ENCODE data around the gene TNNT1.
"Not testable (repeated sequence)": the region's sequence is repeated elsewhere in the genome, so short reads cannot be mapped to it uniquely, and the experiment has no call there.

Gene TNNT1

DNA sequence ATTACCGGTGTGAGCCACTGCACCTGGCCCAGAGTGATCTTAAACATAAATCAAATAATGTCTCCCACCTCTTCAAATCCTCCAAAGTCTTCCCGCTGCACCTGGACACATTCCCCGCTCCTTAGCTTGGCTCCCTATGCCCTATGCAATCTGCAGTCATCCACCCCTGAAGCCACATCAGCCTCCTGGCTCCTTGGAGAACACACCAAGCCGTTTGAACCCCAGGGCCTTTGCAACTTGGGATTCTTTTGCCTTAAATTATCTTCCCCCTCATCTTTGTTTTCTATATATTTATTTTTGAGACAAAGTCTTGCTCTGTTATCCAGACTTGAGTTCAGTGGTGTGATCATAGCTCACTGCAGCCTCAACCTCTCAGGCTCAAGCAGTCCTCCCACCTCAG, 20.1 kb upstream of the TNNT1 start:
- no peak for DNase-seq (ENCODE audit: low spot score)

DNA sequence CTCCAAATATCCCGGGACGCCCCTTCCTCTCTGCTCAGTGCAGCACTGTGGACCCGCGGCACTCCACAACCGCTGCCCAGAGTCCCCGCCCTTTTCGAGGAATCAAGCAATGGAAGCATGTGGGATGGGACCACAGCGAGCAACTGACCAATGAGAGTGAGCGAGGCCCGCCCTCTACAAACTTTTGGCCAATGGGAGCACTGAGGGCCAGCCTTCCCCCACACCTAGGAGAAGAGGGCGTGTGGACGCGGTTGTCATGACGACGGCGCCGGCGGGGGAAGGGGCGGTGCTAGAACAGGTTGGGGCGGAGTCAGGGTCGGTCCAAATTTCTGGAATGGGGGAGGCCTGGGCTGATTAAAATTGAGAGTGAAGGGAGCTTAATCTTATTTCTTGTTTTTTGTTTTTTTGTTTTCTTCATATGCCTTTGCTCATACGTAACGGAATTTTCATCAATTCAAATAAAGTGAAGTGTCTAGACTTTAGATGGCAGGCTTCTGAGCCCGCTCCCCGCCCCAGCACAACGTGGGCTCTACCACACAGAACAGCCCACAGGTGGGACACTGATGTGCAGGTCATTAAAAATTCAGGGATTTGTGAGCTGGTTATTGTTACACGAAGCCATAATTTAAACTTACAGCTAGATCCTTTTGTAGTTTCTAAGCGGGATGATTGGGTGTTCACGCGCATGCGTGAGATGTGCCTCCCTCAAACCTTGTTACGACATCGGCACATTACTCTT, 17.7 kb upstream of the TNNT1 start, which contains the start of gene DNAAF3:
TSS of gene DNAAF3 (minus strand) at position 84 of the 739 bp plus-strand sequence. CDS start 200 bp downstream, outside the sequence.
- DNase-seq (ENCODE audit: low spot score), result peak; percentile 16

DNA sequence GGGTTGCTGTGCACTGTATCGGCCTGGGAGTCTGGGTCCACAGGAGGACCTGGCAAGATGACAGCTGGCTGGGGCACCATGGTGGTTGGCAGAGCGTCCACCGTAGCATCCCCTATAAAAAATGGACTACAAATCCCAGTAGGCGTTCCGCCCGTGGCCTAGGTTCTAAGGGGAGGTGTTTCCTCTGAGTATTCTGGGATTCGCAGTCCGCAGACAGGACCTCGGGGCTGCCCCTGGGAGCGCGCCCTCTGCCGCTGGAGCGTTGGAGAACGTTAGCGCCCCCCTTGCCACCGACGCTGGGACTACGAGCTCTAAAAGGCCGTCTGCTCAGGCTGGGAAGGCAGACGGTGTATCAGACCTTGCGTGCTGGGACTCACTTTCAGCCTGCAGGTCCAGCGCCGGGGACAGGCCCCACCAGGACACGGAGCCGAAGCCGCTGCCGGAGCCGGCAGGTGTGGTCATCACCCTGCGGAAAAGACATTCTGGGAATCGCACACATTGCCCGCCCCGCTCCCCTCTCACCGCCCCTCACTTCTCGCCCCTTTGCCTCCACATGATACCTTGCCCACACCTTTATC, 17.0 kb upstream of the TNNT1 start:
- DNase-seq (ENCODE audit: low spot score), result no peak

DNA sequence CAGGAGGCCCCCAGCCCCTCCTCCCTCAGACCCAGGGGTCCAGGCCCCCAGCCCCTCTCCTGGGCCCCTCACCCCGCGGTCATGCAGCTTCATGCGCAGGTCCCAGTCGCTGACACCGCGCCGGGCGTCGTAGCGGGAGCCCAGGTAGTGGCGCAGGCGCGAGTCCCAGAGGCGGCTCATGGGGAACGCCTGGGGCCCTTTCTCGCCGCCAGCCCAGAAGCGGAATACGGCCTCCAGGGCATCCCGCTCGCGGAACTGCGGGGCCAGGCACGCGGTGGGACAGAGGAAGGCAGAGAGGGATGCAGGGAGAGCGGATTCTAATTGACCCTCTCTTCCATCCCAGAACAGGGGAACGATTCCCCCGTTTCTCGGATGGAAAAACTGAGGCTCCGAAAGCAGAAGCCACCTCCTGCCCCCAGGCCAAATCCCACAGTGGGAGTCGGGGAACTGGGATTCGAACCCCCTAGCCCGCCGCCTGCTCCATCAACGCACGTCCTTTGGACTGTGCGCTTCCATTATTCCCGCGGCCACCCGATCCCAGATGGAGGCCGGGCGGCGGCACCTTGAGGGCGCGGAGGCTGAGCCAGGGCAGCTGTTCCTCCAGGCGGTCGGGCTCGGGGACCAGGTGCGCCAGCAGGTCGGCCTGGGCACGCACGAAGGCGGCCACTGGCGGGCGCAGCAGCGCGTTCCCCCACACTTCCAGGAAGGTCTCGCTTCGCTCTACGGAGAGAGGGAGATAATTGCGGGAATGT, 12.7 kb upstream of the TNNT1 start:
- no peak for DNase-seq (ENCODE audit: low spot score)

DNA sequence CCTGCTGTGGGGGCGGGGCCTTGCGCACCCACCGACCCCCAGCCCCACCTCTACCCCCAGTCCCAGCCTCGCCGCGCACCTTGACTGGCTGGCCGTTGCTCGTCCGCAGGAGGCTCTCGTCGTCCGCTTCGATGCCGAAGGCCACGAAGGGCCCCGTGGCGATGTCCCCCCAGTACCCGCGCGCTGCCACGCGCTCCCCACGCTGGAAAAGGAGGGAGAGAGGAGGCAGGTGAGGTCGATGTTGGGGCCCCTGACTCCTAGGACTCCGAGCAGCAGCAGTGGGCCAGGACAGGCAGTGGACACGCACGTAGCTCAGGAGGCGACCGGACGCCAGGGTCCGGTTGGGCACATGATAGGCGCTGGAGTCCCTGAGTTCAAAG, 12.0 kb upstream of the TNNT1 start:
- no peak for DNase-seq (ENCODE audit: low spot score)

DNA sequence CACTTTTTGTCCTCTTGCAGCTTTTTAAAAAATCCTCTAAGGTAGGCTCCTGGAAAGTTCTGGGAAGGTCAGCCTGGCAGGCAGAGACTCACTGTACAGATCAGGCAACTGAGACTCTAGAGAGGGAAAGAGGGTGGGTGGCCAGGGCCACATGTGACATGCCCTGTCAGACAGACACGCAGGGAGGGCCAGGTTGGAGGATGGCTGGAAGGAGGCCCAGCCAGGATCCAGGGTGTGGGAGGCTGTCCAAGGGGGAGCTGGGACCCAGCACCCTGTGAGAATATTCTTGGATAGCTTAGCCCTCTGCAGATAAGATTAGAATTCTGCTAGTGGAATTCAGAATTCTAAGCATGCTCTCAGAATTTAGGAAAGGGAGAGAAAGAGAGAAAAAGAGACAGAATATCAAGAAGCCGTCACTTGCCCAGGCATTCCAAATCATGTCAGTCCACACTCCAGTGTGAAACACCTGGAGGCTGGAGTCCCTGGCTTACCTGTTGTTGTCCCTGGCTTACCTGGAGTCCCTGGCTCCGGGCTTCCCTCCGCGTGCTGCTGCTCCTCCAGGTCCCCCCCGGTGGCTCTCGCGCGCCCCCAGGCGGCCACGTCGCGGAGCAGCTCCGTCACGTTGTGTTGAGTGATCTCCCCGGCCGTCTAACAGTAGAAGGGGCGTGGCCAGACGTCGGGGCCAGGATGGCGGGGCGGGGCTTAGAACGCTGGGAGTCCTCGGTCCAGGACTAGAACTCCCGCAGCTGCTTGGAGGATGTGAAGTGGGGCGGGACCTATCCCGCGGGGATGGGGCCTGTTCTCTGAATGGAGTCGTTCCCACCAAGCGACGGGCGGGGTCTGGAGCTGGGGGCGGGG, 11.4 kb upstream of the TNNT1 start:
- DNase-seq (ENCODE audit: low spot score), result peak; percentile 76

DNA sequence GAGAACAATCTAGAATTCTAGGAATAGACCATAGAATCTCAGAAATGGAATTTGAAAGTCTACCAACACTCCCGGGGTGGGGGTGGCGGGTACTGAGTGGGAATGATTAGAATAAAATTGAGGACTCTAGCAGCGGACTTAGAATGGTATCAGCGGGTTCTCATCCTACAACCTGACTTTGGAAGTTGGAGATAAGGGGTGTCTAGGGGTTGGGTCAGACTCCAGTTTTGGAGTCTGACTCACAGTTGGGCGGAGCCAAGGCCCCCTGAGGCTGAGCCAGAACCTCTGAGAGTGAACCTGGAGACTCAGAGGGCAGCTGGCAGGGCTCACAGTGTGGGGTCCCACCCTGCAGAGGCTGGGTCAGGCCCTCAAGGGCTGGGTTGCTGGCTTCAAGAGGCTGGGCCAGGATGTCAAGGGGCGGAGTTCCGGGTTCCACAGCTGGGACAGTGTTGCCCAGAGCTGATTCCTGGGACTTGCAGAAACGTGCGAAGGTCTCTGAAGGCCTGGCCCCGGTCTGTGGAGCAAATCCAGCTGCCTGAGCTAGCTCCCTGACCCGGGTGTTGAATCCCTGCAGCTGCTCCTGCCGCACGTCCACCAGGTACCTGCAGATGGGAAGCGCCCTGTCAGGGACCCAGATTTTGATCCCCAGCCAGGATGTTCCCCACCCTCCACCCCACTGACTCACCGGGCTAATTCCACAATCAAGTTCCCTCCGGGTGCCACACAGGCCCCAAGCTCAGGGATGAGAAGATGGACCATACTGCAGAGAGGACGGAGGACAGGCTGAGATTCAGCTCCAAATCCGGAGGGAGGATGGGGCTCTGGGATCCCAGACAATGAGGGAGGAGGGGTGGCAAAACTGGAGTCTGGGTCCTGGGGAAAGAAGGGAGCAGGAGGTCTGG, 10.1 kb upstream of the TNNT1 start:
- DNase-seq (ENCODE audit: low spot score), result no peak

DNA sequence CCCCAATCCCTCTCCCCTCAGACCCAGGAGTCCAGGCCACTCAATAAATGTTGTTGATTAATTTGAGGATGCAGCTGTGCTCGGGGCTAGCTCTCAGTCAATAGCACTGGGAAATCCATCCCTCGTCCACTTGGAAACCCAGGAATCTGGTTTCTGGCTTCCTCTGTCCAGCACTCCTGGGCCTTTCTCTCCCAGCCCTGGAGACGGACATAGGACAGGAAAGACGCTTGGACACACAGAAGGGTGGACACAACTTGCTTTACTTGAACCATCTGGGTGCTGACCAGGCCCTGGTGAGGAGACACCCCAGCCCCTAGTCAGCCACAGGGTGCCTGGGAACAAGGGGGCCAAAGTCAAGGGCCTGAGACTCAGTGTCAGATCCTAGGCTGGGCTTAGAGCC, 9.4 kb upstream of the TNNT1 start:
- no peak for DNase-seq (ENCODE audit: low spot score)

DNA sequence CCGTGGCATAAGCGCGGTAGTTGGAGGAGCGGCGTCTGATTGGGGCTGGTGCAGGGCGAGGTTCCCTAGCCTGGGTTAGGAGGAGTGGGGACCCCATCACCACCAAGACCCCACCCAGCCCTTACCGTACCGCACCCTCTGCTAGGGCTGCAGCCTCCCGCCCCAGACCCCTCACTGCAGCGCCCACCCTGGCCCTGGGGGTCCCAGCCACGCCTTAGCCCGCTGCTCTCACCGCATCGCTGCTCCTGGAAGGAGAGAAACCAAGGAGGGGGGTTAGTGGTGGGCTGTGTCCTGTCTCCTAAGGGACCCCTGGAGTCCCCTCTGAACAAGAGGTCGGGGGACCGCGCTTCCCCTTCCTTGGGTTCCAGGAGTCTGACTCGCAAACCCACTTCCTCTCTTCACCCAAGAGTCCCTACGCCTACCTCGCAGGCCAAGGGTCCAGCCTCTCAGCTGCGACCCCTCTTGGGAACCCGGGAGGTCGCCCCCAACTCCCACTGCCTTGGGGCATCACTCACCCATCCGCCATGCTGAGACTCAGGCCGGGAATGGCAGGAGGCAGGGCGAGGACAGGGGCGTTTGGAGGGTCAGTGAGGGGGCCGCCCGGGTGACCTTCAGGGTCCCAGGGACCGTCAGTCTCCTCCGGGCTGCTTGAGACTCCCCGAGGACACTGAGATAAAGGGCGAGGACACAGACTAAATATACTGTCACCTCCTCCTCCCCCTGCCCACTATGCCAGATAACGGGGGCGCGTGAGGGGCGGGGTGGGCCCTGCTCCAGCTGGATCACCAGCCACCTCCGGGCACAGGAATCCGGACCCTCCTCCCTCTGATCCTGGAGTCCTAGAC, 8.3 kb upstream of the TNNT1 start, which contains the start of gene TNNI3:
TSS of gene TNNI3 (minus strand) at position 669 of the 845 bp plus-strand sequence. CDS start at position 526, 143 bp downstream.
- no peak for DNase-seq (ENCODE audit: low spot score)

DNA sequence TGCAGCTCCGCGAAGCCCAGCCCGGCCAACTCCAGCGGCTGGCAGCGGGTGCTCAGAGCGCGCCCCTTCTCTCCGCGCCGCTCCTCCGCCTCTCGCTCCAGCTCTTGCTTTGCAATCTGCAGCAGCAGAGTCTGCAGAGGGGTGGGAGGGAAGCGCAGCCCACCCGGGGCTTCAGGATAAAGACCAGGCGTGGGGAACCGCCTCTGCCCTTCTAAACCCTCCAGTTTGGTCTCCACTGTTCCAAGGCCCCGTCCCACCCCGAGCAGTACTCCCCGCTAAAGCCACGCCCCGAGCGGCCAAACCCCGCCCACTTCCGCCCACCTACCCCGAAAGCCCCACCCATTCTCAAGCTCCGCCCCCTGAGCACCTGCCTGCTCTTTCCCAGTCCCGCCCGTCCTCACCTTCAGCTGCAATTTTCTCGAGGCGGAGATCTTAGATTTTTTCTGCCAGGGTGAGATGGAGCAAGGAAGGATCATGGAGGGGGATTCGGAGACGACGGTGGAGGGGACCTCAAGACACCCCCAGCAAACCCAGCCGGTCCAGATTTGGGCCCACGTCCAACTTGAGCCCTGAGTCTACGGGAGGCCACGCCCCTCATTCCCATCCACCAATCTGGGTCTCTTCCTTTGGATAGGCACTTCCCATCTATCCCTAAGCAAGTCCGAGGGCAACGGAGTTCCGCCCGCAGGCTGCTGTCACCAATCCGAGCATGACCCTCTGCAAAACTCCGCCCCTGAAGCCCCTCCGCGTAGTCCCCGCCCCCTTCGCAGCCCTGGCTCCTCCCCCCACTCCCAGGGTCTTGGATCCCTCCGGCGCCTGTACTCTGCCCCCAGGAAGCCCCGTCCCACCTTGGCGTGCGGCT, 7.4 kb upstream of the TNNT1 start:
- DNase-seq (ENCODE audit: low spot score), result no peak

DNA sequence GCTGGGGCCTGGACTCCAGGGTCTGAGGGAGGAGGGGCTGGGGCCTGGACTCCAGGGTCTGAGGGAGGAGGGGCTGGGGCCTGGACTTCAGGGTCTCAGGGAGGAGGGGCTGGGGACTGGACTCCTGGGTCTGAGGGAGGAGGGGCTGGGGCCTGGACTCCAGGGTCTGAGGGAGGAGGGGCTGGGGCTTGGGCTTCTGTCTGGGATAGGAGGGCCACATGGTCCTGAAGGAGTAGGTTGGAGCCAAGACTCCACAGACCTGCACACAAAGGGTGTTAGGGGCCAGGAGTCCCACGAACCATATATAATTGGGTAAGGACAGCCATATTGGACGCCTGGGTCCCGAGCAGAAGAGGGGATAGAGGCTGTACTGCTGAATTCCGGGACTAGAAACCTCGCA, 6.8 kb upstream of the TNNT1 start:
- not testable (repeated sequence) for DNase-seq (ENCODE audit: low spot score)

DNA sequence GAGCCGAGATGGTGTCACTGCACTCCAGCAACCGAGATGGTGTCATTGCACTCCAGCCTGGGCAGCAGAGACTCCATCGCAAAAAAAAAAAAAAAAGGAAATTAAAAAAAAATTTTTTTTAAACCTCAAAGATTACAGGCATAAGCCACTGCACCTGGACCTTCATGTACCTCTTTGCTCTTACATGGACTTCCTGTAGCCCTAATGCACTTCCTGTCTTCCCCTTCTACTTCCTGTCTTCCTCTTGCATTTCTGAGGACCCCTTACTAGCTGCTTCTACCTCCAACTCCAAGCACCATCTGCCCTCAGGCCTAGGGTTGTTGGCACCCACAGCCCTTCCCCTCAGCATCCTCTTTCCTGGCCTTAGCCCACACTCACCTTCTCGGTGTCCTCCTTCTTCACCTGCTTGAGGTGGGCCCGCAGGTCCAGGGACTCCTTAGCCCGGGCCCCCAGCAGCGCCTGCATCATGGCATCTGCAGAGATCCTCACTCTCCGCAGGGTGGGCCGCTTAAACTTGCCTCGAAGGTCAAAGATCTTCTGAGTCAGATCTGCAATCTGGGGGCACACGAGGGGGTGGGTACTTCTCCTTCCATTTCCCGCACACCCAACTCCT, 4.8 kb upstream of the TNNT1 start:
- no peak for DNase-seq (ENCODE audit: low spot score)

DNA sequence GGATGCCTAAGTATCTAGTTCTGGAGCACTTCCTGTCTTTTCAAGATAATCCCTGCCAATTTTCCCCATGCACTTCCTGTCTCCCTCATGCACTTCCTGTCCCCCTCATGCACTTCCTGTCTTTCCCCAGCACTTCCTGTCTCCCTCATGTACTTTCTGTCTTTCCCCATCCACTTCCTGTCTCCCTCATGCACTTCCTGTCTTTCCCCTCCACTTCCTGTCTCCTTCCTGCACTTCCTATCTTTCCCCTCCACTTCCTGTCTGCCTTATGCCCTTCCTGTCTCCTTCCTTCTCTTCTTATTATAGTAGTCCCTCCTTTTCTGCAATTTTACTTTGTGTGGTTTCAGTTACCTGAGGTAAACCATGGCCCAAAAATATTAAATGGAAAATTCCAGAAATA, 3.0 kb upstream of the TNNT1 start:
- no peak for DNase-seq (ENCODE audit: low spot score)

DNA sequence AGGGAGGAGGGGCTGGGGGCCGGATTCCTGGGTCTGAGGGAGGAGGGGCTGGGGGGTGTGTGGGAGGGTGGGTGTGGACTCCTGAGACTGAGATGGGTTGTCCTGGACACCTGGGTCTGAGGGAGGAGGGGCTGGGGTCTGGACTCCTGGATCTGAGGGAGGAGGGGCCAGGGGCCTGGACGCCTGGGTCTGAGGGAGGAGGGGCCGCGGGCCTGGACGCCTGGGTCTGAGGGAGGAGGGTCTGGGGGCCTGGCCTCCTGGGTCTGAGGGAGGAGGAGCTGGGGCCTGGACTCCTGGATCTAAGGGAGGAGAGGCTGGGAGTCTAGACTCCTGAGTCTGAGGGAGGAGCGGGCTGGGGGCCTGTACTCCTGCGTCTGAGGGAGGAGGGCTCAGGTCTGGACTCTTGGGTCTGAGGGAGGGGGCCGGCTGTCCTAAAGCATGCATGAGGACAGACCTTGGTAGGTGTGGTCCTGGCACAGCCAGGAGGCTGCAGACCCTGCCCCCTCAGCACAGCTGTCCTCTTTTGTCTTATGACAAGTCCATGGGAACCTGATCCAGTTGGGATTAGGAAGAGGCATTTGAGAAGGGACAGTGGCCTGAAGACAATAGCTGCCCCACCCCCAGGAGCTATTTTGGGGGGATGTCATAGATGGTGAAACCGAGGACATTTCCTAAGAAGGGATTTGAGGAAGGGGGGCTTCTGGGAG, 1.3 kb downstream of the TNNT1 start:
- DNase-seq (ENCODE audit: low spot score), result no peak

DNA sequence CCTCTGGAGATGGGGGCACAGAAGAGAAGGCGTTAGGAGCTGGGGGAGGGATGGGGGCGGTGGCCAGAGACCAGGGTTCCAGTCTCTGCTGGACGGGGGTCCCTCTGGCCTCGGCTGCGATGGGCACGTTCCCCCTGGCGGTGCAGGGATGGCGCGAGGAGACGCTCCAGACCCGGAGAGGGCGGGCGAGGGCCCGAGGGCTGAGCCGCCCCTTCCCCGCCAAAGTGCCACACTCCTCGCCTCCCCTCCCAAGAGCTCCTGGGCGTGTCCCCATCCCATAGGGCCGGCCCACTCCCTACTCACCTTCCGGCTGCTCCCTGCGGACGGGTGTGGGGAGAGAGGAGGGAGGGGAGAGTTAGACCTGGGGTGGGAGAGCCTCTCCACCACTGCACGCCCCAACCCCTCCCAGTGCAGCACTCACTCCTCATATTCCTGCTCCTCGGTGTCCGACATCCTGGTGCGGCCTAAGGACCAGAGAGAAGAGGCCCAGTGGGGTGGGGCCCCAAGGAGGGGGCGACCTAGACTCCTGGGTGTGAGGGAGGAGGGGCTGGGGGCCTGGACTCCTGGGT, 2.2 kb downstream of the TNNT1 start:
- no peak for DNase-seq (ENCODE audit: low spot score)

DNA sequence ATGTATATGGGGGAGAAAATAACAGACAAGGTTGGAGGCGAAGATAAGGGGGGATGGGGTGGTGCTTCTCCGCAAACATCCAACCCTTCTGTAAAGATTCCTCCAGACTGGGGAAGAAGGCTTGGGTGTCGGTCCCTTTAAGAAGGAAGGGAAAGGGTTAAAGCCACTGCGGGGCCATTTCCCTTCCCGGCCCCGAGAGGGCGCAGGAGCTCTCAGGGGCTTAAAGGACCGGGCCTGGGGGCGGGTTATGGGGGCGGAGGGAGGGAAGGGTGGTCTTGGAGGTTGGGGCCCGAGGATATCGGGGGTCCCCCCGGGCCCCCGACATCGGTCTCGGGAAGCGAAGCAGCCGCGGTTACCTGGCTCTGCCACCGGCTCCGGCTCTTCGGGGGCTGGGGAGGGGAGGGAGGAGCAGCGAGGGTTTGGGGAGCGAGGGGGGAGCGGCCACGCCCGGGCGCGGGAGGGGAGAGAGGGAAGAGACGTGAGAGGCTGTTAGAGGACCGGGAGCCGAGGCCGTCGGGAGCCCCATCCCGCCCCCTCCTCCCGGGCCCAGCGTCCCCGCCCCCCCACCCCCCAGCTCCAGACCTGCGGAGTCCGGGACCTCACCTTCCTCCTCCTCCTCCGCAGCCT, 2.8 kb downstream of the TNNT1 start:
- DNase-seq (ENCODE audit: low spot score), result no peak

DNA sequence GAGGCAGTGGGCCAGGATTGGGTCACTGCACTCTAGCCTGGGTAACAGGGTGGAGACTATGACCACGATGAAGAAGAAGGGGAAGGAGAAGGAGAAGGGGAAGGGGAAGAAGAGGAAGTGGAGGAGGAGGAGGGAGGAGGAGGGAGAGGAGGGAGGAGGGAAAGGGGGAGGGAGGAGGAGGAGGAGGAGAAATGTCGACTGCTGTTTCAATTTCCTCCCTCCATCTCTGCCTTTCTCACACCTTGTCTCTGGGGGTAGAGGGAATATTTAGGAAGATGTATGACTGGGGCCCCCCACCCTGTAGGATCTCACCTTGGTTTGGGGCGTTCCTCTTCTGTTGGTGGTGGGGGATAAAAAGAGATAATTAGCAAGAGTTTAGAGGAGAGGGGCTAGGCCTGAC, 3.8 kb downstream of the TNNT1 start:
- no peak for DNase-seq (ENCODE audit: low spot score)
